WTC11 (cell line): ENCODE measurements around the gene AURKB.

Source experiments
- CTCF ChIP-seq: fragments of 200-600 bp; IDR thresholded peaks from 2 replicates; pipeline ENCODE4 v1.8.0; 2022; ENCODE audit warnings: antibody characterized with exemption
- E2F4 ChIP-seq: sonication (generic); formaldehyde crosslinking; IDR thresholded peaks from 2 replicates; pipeline ENCODE4 v1.8.1; 2022; ENCODE audit warnings: low read depth, mild to moderate bottlenecking, moderate library complexity, missing genetic modification reagents, borderline replicate concordance
- MAX ChIP-seq: sonication (generic); formaldehyde crosslinking; IDR thresholded peaks from 2 replicates; pipeline ENCODE4 v1.8.0; 2022; ENCODE audit warnings: mild to moderate bottlenecking, missing genetic modification reagents
- NR3C1 ChIP-seq: sonication (generic); formaldehyde crosslinking; conservative IDR thresholded peaks from 2 replicates; pipeline ENCODE4 v1.8.1; 2023; ENCODE audit warnings: low read depth, mild to moderate bottlenecking, missing genetic modification reagents
- TCF7 ChIP-seq: sonication (generic); formaldehyde crosslinking; IDR thresholded peaks from 2 replicates; pipeline ENCODE4 v1.8.0; 2022; ENCODE audit warnings: mild to moderate bottlenecking, low read depth, missing genetic modification reagents, moderate library complexity
- ZNF263 ChIP-seq: sonication (generic); formaldehyde crosslinking; IDR thresholded peaks from 2 replicates; pipeline ENCODE4 v1.8.1; 2022; ENCODE audit warnings: low read depth, mild to moderate bottlenecking, moderate library complexity, missing genetic modification reagents

GRCh38 chr17:8189711-8190477 is 20.5 kb downstream of the AURKB start, which contains the start of gene BORCS6:
- TF ChIP-seq ZNF263 = no peak
- TF ChIP-seq CTCF = no peak
- no peak for TF ChIP-seq TCF7
- TF ChIP-seq NR3C1 (CRISPR knock-in tag) = no peak
- no peak; the same call in 1 of the 2 replicates for TF ChIP-seq MAX (CRISPR knock-in tag)
- no peak; the same call in 1 of the 2 replicates for TF ChIP-seq E2F4 (CRISPR knock-in tag)
